MCF 10A (cell line): Measurements from ENCODE around the gene MRGPRF. TPM values are rescaled to one million over a fixed set of nuclear protein-coding genes. Genes with fewer than 3 reads are reported as not detected.

ENCODE experiments used
- BruUV-seq: library from RNA; stranded (reverse); fragments of 400-500 nt; replicated peaks from 2 replicates; lab custom pipeline; 2021; lab: Mats Ljungman, UMichigan
- CTCF ChIA-PET: fragments of 300-600 bp; sonication (Branson Sonifier 250); formaldehyde crosslinking; extraction: SDS; loops from one replicate; lab custom pipeline; 2021; ENCODE audit warnings: antibody characterized with exemption, inconsistent platforms; lab: Yijun Ruan, JAX
- POLR2A ChIA-PET: fragments of 300-600, 350-650 bp; sonication (Branson Sonifier 250); formaldehyde crosslinking; extraction: SDS; loops from one replicate; lab custom pipeline; 2020; ENCODE audit warnings: antibody characterized with exemption, inconsistent platforms; lab: Yijun Ruan, JAX
- DNase-seq: peaks from one replicate; pipeline ENCODE4 v3.0.0-alpha.2; 2018; ENCODE audit not compliant: unreplicated experiment
- H3K27ac Mint-ChIP-seq: one replicate; pipeline ENCODE4 v1.8.0; 2022; ENCODE audit warnings: mild to moderate bottlenecking, low read depth, mixed read lengths; ENCODE audit not compliant: unreplicated experiment
- H3K27me3 Mint-ChIP-seq: one replicate; pipeline ENCODE4 v1.8.0; 2022; ENCODE audit warnings: mixed read lengths; ENCODE audit not compliant: insufficient read depth, unreplicated experiment
- H3K36me3 Mint-ChIP-seq: one replicate; pipeline ENCODE4 v1.8.0; 2022; ENCODE audit warnings: mild to moderate bottlenecking, moderate library complexity, mixed read lengths; ENCODE audit not compliant: insufficient read depth, unreplicated experiment
- H3K4me1 Mint-ChIP-seq: one replicate; pipeline ENCODE4 v1.8.0; 2022; ENCODE audit warnings: mixed read lengths; ENCODE audit not compliant: insufficient read depth, unreplicated experiment
- H3K4me3 Mint-ChIP-seq: one replicate; pipeline ENCODE4 v1.8.0; 2022; ENCODE audit warnings: mild to moderate bottlenecking, moderate library complexity, mixed read lengths; ENCODE audit not compliant: unreplicated experiment
- H3K9me3 Mint-ChIP-seq: one replicate; pipeline ENCODE4 v1.8.0; 2022; ENCODE audit warnings: mixed read lengths; ENCODE audit not compliant: unreplicated experiment
- CTCF ChIP-seq: fragments of 200-600 bp; IDR thresholded peaks from one replicate; pipeline ENCODE4 v1.8.0; 2022; ENCODE audit warnings: antibody characterized with exemption, mild to moderate bottlenecking; ENCODE audit not compliant: unreplicated experiment
- intact Hi-C: fragments of 100-400 bp; cut with micrococcal nuclease; formaldehyde crosslinking; loops from 2 replicates; pipeline ENCODE4 v1.14.1; 2022
- total RNA-seq: library from RNA; stranded (reverse); gene quantifications from 2 replicates; pipeline ENCODE4 v1.2.3, GENCODE V29; 2022

MRGPRF gene
- total RNA-seq, 1 experiment from 2014 or later = not detected

DNA sequence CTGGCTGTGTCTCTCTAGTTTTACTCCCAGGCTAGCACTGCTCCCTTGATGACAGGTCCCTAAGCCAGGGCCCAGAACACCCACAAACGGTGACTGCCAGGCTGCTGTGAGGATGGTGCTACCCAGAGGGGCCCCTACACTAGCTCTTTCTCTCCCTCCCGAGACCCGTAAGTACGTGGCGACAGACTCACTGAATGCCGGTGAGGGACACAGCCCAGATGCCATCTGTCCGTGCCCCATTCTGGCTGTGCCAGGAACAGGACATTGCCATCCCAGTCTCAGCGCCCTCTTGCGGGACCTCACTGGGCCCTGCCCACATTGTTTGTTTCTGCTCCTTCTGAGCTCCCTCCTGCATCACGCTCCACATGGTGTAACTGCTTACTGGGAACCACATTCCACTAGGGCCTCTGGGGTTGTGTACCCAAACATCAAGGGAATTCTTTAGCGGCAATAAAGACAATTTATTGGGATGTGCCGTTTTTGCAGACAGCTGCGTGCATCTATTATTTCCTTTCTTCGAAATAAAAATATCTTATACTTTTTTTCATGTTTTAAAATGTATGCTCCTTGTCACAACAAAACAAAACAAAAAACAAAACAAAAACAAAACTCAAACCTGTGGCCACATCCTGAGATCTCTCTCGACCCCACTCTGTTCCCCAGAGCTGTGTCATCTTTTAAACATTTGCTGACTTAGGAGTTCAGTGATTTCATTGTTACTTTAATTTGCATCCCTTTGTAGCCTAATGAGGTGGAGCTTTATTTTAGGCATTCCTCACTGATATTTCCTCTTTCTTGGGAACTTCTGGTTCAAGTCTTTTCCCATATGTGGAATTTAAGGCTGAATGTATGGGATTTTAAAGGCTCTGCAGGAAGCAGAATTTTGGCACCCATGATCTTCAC lies 31.3 kb upstream of the MRGPRF start:
- POLR2A ChIA-PET = interaction anchor here (0.7 kb wide), 1 partner anchor 340 kb away, joined by 3 read pairs; no protein-coding TSS in a partner anchor
- Mint-ChIP-seq H3K4me1 (no peaks in the 10 kb centered on the region), H3K4me3 (no peak overlapping the region), H3K36me3 (no peaks in the 10 kb centered on the region), H3K27me3 (no peaks in the 10 kb centered on the region), H3K9me3 (no peaks in the 10 kb centered on the region), H3K27ac (no peak overlapping the region)
- no TSS peak for BruUV-seq
- intact Hi-C loops = loop anchor here (5.0 kb wide), 1 partner anchor 43 kb away; no protein-coding TSS in a partner anchor
- DNase-seq = peak; percentile 71
- no peak for TF ChIP-seq CTCF
- CTCF ChIA-PET = interaction anchor here (0.7 to 1.5 kb wide), 5 partner anchors 10 to 461 kb away, joined by 3 to 8 read pairs (median 4); partner anchors contain the start of gene MRGPRF

- Mint-ChIP-seq H3K27ac (no peak overlapping the region), H3K4me3 (no peak overlapping the region), H3K36me3 (no peaks in the 10 kb centered on the region), H3K4me1 (no peaks in the 10 kb centered on the region), H3K9me3 (no peaks in the 10 kb centered on the region), H3K27me3 (no peaks in the 10 kb centered on the region)
- DNase-seq = no peak
- TF ChIP-seq CTCF = no peak
- CTCF ChIA-PET = interaction anchor here (0.6 to 1.2 kb wide), 2 partner anchors 18 to 645 kb away, joined by 3 read pairs; no protein-coding TSS in a partner anchor
- no TSS peak for BruUV-seq
- POLR2A ChIA-PET = no interaction called here
- intact Hi-C loops = loop anchor here (5.0 kb wide), 1 partner anchor 46 kb away; no protein-coding TSS in a partner anchor
Measured at GRCh38 chr11:69041516-69041915, 28.5 kb upstream of the MRGPRF start.

- TF ChIP-seq CTCF = no peak
- no peaks in the 10 kb centered on the region for H3K4me1 Mint-ChIP-seq
- no peaks in the 10 kb centered on the region for H3K27me3 Mint-ChIP-seq
- DNase-seq = no peak
- H3K27ac Mint-ChIP-seq = no peak overlapping the region
- POLR2A ChIA-PET = no interaction called here
- no peaks in the 10 kb centered on the region for H3K9me3 Mint-ChIP-seq
- intact Hi-C loops = loop anchor here (5.0 kb wide), 1 partner anchor 47 kb away; no protein-coding TSS in a partner anchor
- BruUV-seq = no TSS peak
- H3K4me3 Mint-ChIP-seq = no peak overlapping the region
- CTCF ChIA-PET = interaction anchor here (0.6 to 1.2 kb wide), 2 partner anchors 17 to 646 kb away, joined by 3 read pairs; no protein-coding TSS in a partner anchor
- H3K36me3 Mint-ChIP-seq = no peaks in the 10 kb centered on the region
Measured at GRCh38 chr11:69040581-69041260, 27.7 kb upstream of the MRGPRF start.

- H3K4me3 Mint-ChIP-seq = no peak overlapping the region
- no peak overlapping the region for H3K27ac Mint-ChIP-seq
- ChIA-PET CTCF (no interaction called here), POLR2A (no interaction called here)
- H3K36me3 Mint-ChIP-seq = no peaks in the 10 kb centered on the region
- no peaks in the 10 kb centered on the region for H3K27me3 Mint-ChIP-seq
- no peaks in the 10 kb centered on the region for H3K4me1 Mint-ChIP-seq
- no peak for DNase-seq
- no peaks in the 10 kb centered on the region for H3K9me3 Mint-ChIP-seq
- TF ChIP-seq CTCF = no peak
- BruUV-seq = no TSS peak
- intact Hi-C loops = loop anchor here (5.0 kb wide), 1 partner anchor 47 kb away; no protein-coding TSS in a partner anchor
Measured at GRCh38 chr11:69040051-69040450, 27.0 kb upstream of the MRGPRF start.
